GM21825 (cell line): ENCODE measurements around the gene TMEM168.
"Not testable (repeated sequence)": the region's sequence is repeated elsewhere in the genome, so short reads cannot be mapped to it uniquely, and the experiment has no call there.

Experiments used
- ATAC-seq: cut with Tn5 transposase; IDR thresholded peaks from one replicate; pipeline ENCODE4 v1.9.1; 2021; ENCODE audit warnings: mild to moderate bottlenecking, moderate library complexity; ENCODE audit not compliant: unreplicated experiment

Gene TMEM168

GRCh38 chr7:112789817-112790585, at the start of gene TMEM168:
TMEM168 (minus strand) TSS chr7:112790393; CDS start chr7:112784825, 5,568 bp downstream.
- ATAC-seq, result peak; percentile 81

GRCh38 chr7:112835928-112836327, 45.7 kb upstream of the TMEM168 start:
- not testable (repeated sequence) for ATAC-seq

GRCh38 chr7:112833082-112833481, 42.9 kb upstream of the TMEM168 start:
- no peak for ATAC-seq

- no peak for ATAC-seq
Measured at GRCh38 chr7:112830769-112831168, 40.6 kb upstream of the TMEM168 start.

DNA sequence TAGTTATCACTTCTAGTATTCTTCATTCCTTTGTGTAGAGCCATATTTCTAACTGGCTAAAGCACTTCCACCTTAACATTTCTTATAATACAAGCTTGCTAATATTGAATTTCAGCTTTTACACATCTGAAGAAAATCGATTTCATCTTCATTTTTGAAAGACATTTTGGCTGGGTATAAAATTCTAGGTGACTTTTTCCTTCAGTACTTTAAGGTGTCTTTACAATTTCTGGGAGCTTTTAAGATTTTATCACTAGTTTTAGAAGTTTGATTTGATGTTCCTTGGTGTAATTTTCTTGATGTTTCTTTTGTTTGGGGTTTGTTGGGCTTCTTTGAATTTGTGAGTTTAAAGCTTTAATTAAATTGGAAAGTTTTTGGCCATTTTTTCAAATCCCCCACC, 38.5 kb upstream of the TMEM168 start:
- no peak for ATAC-seq

GRCh38 chr7:112821345-112821744, 31.2 kb upstream of the TMEM168 start:
- no peak for ATAC-seq

GRCh38 chr7:112819536-112819935, 29.3 kb upstream of the TMEM168 start:
- ATAC-seq, result no peak

DNA sequence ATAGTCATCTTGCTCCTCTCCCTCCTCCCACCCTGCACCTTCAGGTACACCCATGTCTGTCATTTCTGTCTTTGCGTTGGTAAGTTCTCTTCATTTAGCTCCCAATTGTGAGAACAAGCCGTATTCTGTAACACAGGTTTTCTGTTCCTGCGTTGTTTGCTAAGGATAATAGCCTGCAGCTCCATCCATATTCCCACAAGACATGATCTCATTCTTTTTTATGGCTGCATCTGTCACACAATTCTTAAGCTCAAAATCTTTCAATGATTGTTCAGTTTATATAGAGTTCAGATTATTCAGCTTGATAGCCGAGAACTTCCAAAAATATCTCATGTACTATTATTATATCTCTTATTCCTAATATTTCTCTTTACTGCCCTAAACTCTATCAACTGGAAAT, 16.0 kb upstream of the TMEM168 start:
- ATAC-seq, result no peak

GRCh38 chr7:112802406-112802805, 12.2 kb upstream of the TMEM168 start:
- ATAC-seq, result no peak

DNA sequence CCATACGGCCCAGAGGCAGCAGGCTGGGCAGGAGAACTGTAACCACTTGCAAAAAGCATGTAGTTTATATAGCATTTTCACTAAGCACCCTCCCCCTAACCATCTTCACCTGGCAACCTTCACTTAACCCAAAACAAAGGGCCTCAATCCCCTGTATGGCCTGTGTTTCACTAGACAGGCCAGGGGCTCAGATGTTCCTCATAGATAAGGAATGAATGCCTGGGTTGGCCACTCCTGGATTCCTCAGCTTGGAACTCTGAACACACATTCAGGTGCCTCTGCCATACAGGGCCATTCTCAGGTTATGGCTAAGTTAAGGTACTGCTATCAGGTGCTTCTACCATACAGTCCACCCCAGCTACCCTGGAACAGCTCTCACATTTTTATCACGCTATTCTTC, 10.3 kb upstream of the TMEM168 start:
- no peak for ATAC-seq

- no peak for ATAC-seq
Measured at GRCh38 chr7:112799448-112800120, 9.4 kb upstream of the TMEM168 start.

- ATAC-seq, result no peak
Measured at GRCh38 chr7:112798274-112799159, 8.3 kb upstream of the TMEM168 start.

DNA sequence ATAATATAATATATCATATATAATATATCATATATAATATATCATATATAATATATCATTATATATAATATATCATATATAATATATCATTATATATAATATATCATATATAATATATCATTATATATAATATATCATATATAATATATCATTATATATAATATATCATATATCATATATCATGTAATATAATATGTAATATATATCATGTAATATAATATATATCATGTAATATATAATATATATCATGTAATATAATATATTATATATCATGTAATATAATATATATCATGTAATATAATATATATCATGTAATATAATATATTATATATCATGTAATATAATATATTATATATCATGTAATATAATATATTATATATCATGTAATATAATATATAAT, 6.4 kb upstream of the TMEM168 start:
- not testable (repeated sequence) for ATAC-seq

DNA sequence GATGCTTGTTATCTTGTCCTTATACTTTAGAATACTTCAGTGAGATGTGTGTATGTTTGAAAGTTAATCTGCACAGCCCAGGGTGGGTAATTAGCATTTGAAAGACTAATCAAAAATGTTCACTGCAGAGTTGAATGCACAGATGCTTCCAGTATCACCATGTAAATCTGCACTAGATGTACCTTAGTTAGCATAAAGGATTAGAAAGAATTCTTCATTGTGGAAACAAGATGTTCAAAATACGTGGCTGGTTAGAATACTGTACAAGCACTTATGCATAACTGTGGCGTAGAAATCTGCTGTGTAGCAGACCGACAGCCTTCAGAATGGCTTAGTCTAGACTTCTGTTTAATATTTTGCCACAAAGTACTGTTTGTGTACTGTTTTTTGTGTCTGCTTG, 2.2 kb upstream of the TMEM168 start:
- no peak for ATAC-seq

DNA sequence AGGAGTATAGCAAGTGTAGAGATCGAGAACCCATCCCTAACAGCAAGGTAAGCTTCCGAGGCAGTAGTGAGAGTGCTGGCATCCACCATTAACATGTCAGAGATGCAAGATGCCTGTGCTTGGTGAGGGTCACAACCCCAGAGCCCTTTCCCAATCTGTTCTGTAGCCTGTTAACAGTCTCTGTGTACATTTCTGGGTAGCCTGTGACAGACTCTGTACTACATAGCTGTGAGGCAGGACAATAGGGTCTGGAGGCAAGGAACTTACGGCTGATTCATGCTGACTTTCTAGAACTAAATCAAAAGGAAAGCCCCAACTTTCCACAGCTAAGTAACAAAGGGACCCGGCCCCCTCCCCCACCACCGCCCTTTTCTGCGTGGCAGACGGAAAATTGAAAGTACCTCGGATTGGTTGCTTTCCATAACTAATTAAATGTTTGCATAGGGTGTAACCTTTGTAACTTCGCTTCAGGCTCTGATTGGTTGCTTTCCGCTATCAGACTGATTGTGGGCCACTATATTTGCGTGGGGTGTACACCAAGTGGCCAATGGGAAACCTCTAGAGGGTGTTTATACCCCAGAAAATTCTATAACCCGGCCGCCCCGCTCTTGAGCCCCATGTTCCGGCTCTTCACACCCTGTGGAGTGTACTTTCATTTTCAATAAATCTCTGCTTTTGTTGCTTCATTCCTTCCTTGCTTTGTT, 1.4 kb upstream of the TMEM168 start:
- ATAC-seq, result no peak

GRCh38 chr7:112790586-112791003, 402 bp upstream of the TMEM168 start:
- peak; percentile 59 for ATAC-seq

GRCh38 chr7:112789453-112789816, 758 bp downstream of the TMEM168 start:
- ATAC-seq, result no peak

GRCh38 chr7:112788778-112789343, 1.3 kb downstream of the TMEM168 start:
- ATAC-seq, result no peak

GRCh38 chr7:112784603-112785002, 5.6 kb downstream of the TMEM168 start:
- ATAC-seq, result no peak

DNA sequence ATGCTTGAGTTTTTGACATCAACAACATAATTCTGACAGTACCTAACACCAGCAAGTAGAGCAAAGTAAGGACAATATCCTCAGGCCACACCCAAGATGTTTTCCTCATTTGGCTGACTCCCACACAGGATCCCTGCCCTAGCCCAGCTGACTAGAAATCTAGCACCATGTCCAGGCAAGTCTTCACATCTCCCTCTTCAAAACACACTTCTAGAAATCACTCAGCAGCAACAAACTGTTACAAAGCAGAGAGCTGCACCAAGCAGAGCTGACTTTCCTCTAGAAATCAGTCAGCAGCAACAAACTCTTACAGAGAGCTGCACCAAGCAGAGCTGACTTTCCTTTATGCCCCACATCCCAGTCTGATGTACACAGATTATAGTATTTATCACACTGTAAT, 7.7 kb downstream of the TMEM168 start:
- peak; percentile 95 for ATAC-seq
